Suprapubic skin (tissue), 4 donors: ENCODE data around the gene RNF214. TPM values are rescaled to one million over a fixed set of nuclear protein-coding genes. Genes with fewer than 3 reads are reported as not detected.

Experiments used
- DNase-seq, 2 donors: peaks; one replicate each; pipeline ENCODE4 v3.0.0-alpha.2; 2019; ENCODE audit warnings: low spot score in 2 of 2
- H3K27ac ChIP-seq: fragments of 200-600 bp; sonication (generic); one replicate; pipeline ENCODE4 v1.5.1; 2019
- H3K27me3 ChIP-seq: fragments of 200-600 bp; sonication (generic); one replicate; pipeline ENCODE4 v1.5.1; 2019
- H3K36me3 ChIP-seq: fragments of 200-600 bp; sonication (generic); one replicate; pipeline ENCODE4 v1.5.1; 2019
- H3K4me1 ChIP-seq: fragments of 200-600 bp; sonication (generic); one replicate; pipeline ENCODE4 v1.5.1; 2019
- H3K4me3 ChIP-seq: fragments of 200-600 bp; sonication (generic); one replicate; pipeline ENCODE4 v1.5.1; 2019; ENCODE audit warnings: mild to moderate bottlenecking
- H3K9me3 ChIP-seq: fragments of 200-600 bp; sonication (generic); one replicate; pipeline ENCODE4 v1.5.1; 2019
- EP300 ChIP-seq: sonication (generic); formaldehyde crosslinking; IDR thresholded peaks from one replicate; pipeline ENCODE4 v1.6.1; 2017; ENCODE audit warnings: antibody characterized with exemption
- POLR2A ChIP-seq, 2 donors: fragments of 450-650 bp; IDR thresholded peaks; one replicate each; pipeline ENCODE4 v1.6.1; 2017; ENCODE audit warnings: antibody characterized with exemption in 2 of 2, mild to moderate bottlenecking in 2 of 2, moderate library complexity in 2 of 2
- POLR2AphosphoS5 ChIP-seq, 3 donors: sonication (generic); formaldehyde crosslinking; IDR thresholded peaks; one replicate each; pipeline ENCODE4 v1.6.1; 2017; ENCODE audit warnings: antibody characterized with exemption in 3 of 3
- WGBS: methylation state at CpG from one replicate; pipeline ENCODE4 v1.1.5; 2018; 5-methylcytosine and 5-hydroxymethylcytosine counted together
- total RNA-seq, 4 donors: library from RNA; depleted of rRNA; stranded (reverse); fragments of >200 nt; gene quantifications; one replicate each; pipeline ENCODE4 v1.1.0, GENCODE V29; 2016
- TF ChIP-seq, protein P1 (sequence below), 2 donors: fragments of 200-600 bp in 1 of 2; fragments of 450-650 bp in 1 of 2; sonication (generic) in 1 of 2; IDR thresholded peaks; one replicate each; pipeline ENCODE4 v1.5.1; 2016 to 2019; ENCODE audit warnings: antibody characterized with exemption in 2 of 2, mild to moderate bottlenecking in 1 of 2, moderate library complexity in 1 of 2

The RNF214 gene
- total RNA-seq, 4 donors from 2014 or later = 6.7 to 22.9 (median 12.2) TPM

DNA sequence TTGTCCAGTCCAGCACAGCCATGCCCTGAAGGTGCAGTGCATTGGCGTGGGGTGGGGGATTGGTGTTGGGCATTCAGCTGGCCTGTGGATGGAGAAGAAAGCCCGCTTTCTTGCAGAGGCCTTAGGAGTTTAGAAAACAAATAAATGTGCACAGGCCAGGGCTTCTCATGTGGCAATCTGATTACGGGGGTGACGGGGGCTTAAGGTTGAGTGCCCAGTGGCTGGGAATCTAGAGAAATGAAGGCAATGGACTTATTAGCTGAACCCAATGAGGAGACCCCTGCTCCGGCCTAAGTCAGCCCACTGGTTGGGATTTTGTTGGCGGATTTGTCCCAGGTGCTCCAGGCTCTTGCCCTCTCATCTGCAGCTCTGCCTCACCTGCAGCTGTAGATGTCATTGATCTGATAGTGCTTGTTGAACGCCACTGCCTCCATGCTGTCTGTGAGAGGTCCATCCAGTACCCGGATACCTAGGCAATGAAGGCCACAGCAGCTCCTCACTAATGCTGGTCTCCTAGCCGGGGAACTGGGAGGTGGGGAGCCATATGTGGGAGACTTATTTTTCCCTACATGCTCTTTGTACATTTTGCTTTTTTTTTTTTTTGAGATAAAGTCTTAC lies 6.8 kb upstream of the RNF214 start:
- Histone ChIP-seq H3K36me3 (peaks cover 80% of the 10 kb centered on the region), H3K27me3 (no peaks in the 10 kb centered on the region), H3K9me3 (no peaks in the 10 kb centered on the region), H3K27ac (no peak overlapping the region), H3K4me3 (no peak overlapping the region), H3K4me1 (peaks cover 42% of the 10 kb centered on the region)
- WGBS = 96% methylated on average over 8 of the region's 9 CpGs
- peak in 1 of 2 donors; percentile 44 for DNase-seq
- TF ChIP-seq POLR2A (IDR thresholded peaks at IDR 0.05) = no peak
- TF ChIP-seq POLR2AphosphoS5 (IDR thresholded peaks at IDR 0.05) = no peak
- TF ChIP-seq, protein P1, sequence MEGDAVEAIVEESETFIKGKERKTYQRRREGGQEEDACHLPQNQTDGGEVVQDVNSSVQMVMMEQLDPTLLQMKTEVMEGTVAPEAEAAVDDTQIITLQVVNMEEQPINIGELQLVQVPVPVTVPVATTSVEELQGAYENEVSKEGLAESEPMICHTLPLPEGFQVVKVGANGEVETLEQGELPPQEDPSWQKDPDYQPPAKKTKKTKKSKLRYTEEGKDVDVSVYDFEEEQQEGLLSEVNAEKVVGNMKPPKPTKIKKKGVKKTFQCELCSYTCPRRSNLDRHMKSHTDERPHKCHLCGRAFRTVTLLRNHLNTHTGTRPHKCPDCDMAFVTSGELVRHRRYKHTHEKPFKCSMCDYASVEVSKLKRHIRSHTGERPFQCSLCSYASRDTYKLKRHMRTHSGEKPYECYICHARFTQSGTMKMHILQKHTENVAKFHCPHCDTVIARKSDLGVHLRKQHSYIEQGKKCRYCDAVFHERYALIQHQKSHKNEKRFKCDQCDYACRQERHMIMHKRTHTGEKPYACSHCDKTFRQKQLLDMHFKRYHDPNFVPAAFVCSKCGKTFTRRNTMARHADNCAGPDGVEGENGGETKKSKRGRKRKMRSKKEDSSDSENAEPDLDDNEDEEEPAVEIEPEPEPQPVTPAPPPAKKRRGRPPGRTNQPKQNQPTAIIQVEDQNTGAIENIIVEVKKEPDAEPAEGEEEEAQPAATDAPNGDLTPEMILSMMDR (IDR thresholded peaks at IDR 0.05) = no peak
- TF ChIP-seq EP300 = no peak

DNA sequence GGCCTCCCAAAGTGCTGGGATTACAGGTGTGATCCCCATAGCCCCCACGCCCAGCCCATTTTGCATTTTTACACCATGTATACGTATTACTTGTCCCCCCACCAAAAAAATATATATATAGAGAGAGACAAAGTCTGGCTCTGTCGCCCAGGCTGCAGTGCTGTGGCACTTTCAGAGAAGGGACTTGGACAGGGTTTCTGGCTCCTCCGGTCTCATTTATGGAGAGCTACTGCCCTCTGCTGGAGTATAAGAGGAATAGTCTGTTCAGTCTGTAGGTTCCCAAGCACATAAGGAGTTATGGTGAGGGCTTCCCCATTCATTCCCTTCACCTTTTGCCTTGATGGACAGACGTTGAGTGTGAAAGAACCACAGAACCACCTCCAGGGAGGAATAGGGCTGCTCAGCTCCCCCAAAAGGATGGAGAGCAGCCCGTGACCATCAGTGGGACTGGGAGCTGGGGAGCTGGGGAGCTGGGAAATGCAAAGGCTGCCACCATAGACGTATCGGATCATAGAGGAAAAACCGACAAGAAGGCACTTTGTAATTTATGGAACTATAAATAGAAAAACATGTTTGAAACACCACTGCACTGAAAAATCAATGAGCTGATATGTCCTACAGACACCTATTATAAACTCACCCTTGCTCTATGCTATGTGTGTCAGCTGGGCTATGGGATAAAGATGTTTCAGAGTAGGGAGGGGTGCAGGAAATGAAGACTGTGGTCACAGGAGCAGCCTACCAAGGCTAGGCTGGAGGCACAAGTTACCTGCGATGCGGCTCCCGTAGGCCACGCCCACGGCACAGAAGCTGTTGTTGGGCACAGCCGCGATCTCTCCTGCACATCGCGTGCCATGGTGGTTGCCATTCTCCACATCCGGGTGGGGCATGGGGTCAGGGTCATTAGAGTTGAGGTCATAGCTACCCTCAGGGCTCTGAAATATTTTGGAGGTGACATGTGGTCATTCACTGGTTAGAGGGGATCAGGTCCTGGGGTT lies 5.8 kb upstream of the RNF214 start:
- no peak for TF ChIP-seq EP300
- TF ChIP-seq, protein P1 (IDR thresholded peaks at IDR 0.05) = peak; percentile 73 to 80
- Histone ChIP-seq H3K36me3 (peaks cover 72% of the 10 kb centered on the region), H3K4me3 (no peak overlapping the region), H3K4me1 (peaks cover 42% of the 10 kb centered on the region), H3K27ac (no peak overlapping the region), H3K27me3 (no peaks in the 10 kb centered on the region), H3K9me3 (no peaks in the 10 kb centered on the region)
- DNase-seq = peak in 1 of 2 donors; percentile 79
- WGBS = 66% methylated on average over 19 of the region's 19 CpGs

DNA sequence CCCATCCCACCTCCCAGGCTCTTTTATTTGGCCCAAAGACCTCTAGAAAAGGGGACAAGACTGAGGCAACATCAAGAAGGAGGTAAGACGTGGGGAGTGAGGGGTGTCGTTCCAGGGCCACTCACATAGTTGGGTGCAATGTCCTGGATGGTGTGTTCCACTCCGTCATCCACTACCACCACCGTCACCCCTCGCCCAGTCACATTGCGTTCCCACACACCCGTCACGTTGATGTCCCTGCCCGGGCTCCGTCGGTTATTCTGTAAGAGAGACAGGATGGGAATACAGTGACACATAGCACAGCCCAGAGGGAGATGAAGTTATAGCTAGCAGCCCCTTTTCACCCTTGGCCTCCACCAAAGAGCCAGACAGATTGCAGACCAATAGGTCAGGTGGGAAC lies 4.4 kb upstream of the RNF214 start:
- DNase-seq = peak in 1 of 2 donors; percentile 71
- H3K36me3 ChIP-seq = peaks cover 58% of the 10 kb centered on the region
- H3K27me3 ChIP-seq = no peaks in the 10 kb centered on the region
- TF ChIP-seq POLR2AphosphoS5 (IDR thresholded peaks at IDR 0.05) (no peak), POLR2A (IDR thresholded peaks at IDR 0.05) (no peak), EP300 (no peak)
- TF ChIP-seq, protein P1 (IDR thresholded peaks at IDR 0.05) = no peak
- H3K9me3 ChIP-seq = no peaks in the 10 kb centered on the region
- no peak overlapping the region for H3K4me3 ChIP-seq
- 91% methylated on average over 11 of the region's 11 CpGs for WGBS
- H3K27ac ChIP-seq = no peak overlapping the region
- H3K4me1 ChIP-seq = peaks cover 35% of the 10 kb centered on the region

DNA sequence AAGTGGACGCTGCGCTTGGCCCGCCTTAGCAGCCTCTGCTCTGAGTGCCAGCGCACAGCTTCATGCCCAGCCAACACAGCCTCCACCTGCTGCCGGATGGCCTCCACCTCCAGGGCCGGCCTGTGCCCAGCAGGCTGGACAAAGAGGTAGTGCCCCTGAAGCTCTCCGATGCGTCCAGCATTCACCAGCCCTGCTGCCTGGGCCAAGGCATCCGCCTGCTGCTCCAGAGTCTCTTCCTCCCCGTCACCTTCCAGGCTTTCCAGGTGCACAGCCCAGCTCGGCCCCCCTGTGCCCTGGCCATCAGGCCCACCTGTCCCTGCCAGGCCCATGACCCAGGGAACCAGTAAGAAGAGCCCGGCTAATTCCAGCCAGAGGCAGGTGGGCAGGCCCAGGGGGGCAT lies 3.1 kb upstream of the RNF214 start:
- 87% methylated on average over 12 of the region's 12 CpGs for WGBS
- TF ChIP-seq POLR2A (IDR thresholded peaks at IDR 0.05) (no peak), POLR2AphosphoS5 (IDR thresholded peaks at IDR 0.05) (no peak), EP300 (no peak)
- TF ChIP-seq, protein P1 (IDR thresholded peaks at IDR 0.05) = no peak
- peak in 1 of 2 donors; percentile 73 for DNase-seq
- Histone ChIP-seq H3K4me3 (no peak overlapping the region), H3K36me3 (peaks cover 48% of the 10 kb centered on the region), H3K4me1 (peaks cover 48% of the 10 kb centered on the region), H3K27ac (no peak overlapping the region), H3K9me3 (no peaks in the 10 kb centered on the region), H3K27me3 (no peaks in the 10 kb centered on the region)

DNA sequence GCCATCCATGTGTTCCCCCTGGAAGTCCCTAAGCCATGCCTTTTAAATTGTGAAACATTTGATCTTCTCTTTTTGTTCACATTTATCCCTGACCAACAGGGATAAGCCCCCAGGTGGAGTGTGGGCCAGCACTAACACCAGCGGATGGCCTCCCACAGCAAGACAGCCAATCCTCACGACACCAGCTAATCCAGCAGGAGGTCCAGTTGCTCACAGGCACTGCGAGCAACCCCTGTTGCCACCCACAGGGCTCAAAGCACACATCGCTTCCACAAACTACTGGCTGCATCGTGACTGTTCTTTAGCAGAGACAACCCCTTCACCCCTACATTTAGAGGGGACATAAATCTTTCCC lies 2.6 kb upstream of the RNF214 start:
- H3K27ac ChIP-seq = no peak overlapping the region
- no peaks in the 10 kb centered on the region for H3K9me3 ChIP-seq
- DNase-seq = peak in 1 of 2 donors; percentile 12
- peaks cover 44% of the 10 kb centered on the region for H3K36me3 ChIP-seq
- no peak overlapping the region for H3K4me3 ChIP-seq
- TF ChIP-seq POLR2AphosphoS5 (IDR thresholded peaks at IDR 0.05) = no peak
- TF ChIP-seq, protein P1 (IDR thresholded peaks at IDR 0.05) = no peak
- TF ChIP-seq EP300 = no peak
- TF ChIP-seq POLR2A (IDR thresholded peaks at IDR 0.05) = no peak
- no peaks in the 10 kb centered on the region for H3K27me3 ChIP-seq
- H3K4me1 ChIP-seq = peaks cover 44% of the 10 kb centered on the region
- WGBS = 79% methylated on average over 4 of the region's 5 CpGs
